ENCODE measurements around the gene CADPS2.
"Not testable (repeated sequence)": the region's sequence is repeated elsewhere in the genome, so short reads cannot be mapped to it uniquely, and the experiment has no call there.

CADPS2 gene

GRCh38 chr7:122643250-122643649 is 243.0 kb downstream of the CADPS2 start:
- no peaks in the 10 kb centered on the region for H3K36me3 ChIP-seq (ENCODE audit: control insufficient read depth, insufficient read depth, low read length)
- no peaks in the 10 kb centered on the region for H3K9me3 ChIP-seq (ENCODE audit: control insufficient read depth, insufficient read depth, low read length)
- H3K9ac ChIP-seq (ENCODE audit: low read depth, low read length), result no peak overlapping the region
- H3K4me3 ChIP-seq (ENCODE audit: low read depth, low read length), result no peak overlapping the region
- no peaks in the 10 kb centered on the region for H3K27me3 ChIP-seq (ENCODE audit: control insufficient read depth, insufficient read depth, low read length)
- no peaks in the 10 kb centered on the region for H3K4me1 ChIP-seq (ENCODE audit: control insufficient read depth, insufficient read depth, low read length)

GRCh38 chr7:122638459-122638858 is 247.8 kb downstream of the CADPS2 start:
- H3K36me3 ChIP-seq (ENCODE audit: control insufficient read depth, insufficient read depth, low read length), result no peaks in the 10 kb centered on the region
- no peaks in the 10 kb centered on the region for H3K27me3 ChIP-seq (ENCODE audit: control insufficient read depth, insufficient read depth, low read length)
- no peaks in the 10 kb centered on the region for H3K9me3 ChIP-seq (ENCODE audit: control insufficient read depth, insufficient read depth, low read length)
- no peak overlapping the region for H3K9ac ChIP-seq (ENCODE audit: low read depth, low read length)
- H3K4me3 ChIP-seq (ENCODE audit: low read depth, low read length), result no peak overlapping the region
- no peaks in the 10 kb centered on the region for H3K4me1 ChIP-seq (ENCODE audit: control insufficient read depth, insufficient read depth, low read length)

GRCh38 chr7:122637784-122638183 is 248.5 kb downstream of the CADPS2 start:
- Histone ChIP-seq H3K36me3 (ENCODE audit: control insufficient read depth, insufficient read depth, low read length) (no peaks in the 10 kb centered on the region), H3K9ac (ENCODE audit: low read depth, low read length) (no peak overlapping the region), H3K4me3 (ENCODE audit: low read depth, low read length) (no peak overlapping the region), H3K9me3 (ENCODE audit: control insufficient read depth, insufficient read depth, low read length) (no peaks in the 10 kb centered on the region), H3K4me1 (ENCODE audit: control insufficient read depth, insufficient read depth, low read length) (no peaks in the 10 kb centered on the region), H3K27me3 (ENCODE audit: control insufficient read depth, insufficient read depth, low read length) (no peaks in the 10 kb centered on the region)

- H3K27me3 ChIP-seq (ENCODE audit: control insufficient read depth, insufficient read depth, low read length); H3K4me3 ChIP-seq (ENCODE audit: low read depth, low read length); H3K36me3 ChIP-seq (ENCODE audit: control insufficient read depth, insufficient read depth, low read length); H3K4me1 ChIP-seq (ENCODE audit: control insufficient read depth, insufficient read depth, low read length); H3K9me3 ChIP-seq (ENCODE audit: control insufficient read depth, insufficient read depth, low read length); H3K9ac ChIP-seq (ENCODE audit: low read depth, low read length): not testable (repeated sequence)
Observed at GRCh38 chr7:122635481-122635880, 250.8 kb downstream of the CADPS2 start.

- H3K36me3 ChIP-seq (ENCODE audit: control insufficient read depth, insufficient read depth, low read length), result no peaks in the 10 kb centered on the region
- H3K4me3 ChIP-seq (ENCODE audit: low read depth, low read length), result no peak overlapping the region
- no peaks in the 10 kb centered on the region for H3K9me3 ChIP-seq (ENCODE audit: control insufficient read depth, insufficient read depth, low read length)
- no peaks in the 10 kb centered on the region for H3K4me1 ChIP-seq (ENCODE audit: control insufficient read depth, insufficient read depth, low read length)
- H3K9ac ChIP-seq (ENCODE audit: low read depth, low read length), result no peak overlapping the region
- H3K27me3 ChIP-seq (ENCODE audit: control insufficient read depth, insufficient read depth, low read length), result no peaks in the 10 kb centered on the region
Observed at GRCh38 chr7:122633472-122633871, 252.8 kb downstream of the CADPS2 start.

GRCh38 chr7:122632238-122632637 is 254.0 kb downstream of the CADPS2 start:
- no peaks in the 10 kb centered on the region for H3K9me3 ChIP-seq (ENCODE audit: control insufficient read depth, insufficient read depth, low read length)
- no peaks in the 10 kb centered on the region for H3K36me3 ChIP-seq (ENCODE audit: control insufficient read depth, insufficient read depth, low read length)
- no peaks in the 10 kb centered on the region for H3K27me3 ChIP-seq (ENCODE audit: control insufficient read depth, insufficient read depth, low read length)
- H3K4me1 ChIP-seq (ENCODE audit: control insufficient read depth, insufficient read depth, low read length), result no peaks in the 10 kb centered on the region
- H3K4me3 ChIP-seq (ENCODE audit: low read depth, low read length), result no peak overlapping the region
- no peak overlapping the region for H3K9ac ChIP-seq (ENCODE audit: low read depth, low read length)

GRCh38 chr7:122629412-122629953 is 256.8 kb downstream of the CADPS2 start:
- H3K4me3 ChIP-seq (ENCODE audit: low read depth, low read length), result no peak overlapping the region
- no peaks in the 10 kb centered on the region for H3K36me3 ChIP-seq (ENCODE audit: control insufficient read depth, insufficient read depth, low read length)
- no peaks in the 10 kb centered on the region for H3K27me3 ChIP-seq (ENCODE audit: control insufficient read depth, insufficient read depth, low read length)
- no peaks in the 10 kb centered on the region for H3K9me3 ChIP-seq (ENCODE audit: control insufficient read depth, insufficient read depth, low read length)
- no peaks in the 10 kb centered on the region for H3K4me1 ChIP-seq (ENCODE audit: control insufficient read depth, insufficient read depth, low read length)
- H3K9ac ChIP-seq (ENCODE audit: low read depth, low read length), result no peak overlapping the region

- Histone ChIP-seq H3K9me3 (ENCODE audit: control insufficient read depth, insufficient read depth, low read length) (no peaks in the 10 kb centered on the region), H3K27me3 (ENCODE audit: control insufficient read depth, insufficient read depth, low read length) (no peaks in the 10 kb centered on the region), H3K36me3 (ENCODE audit: control insufficient read depth, insufficient read depth, low read length) (no peaks in the 10 kb centered on the region), H3K4me1 (ENCODE audit: control insufficient read depth, insufficient read depth, low read length) (no peaks in the 10 kb centered on the region), H3K4me3 (ENCODE audit: low read depth, low read length) (no peak overlapping the region), H3K9ac (ENCODE audit: low read depth, low read length) (no peak overlapping the region)
Observed at GRCh38 chr7:122628651-122629411, 257.4 kb downstream of the CADPS2 start.

GRCh38 chr7:122626785-122627184 is 259.5 kb downstream of the CADPS2 start:
- Histone ChIP-seq H3K27me3 (ENCODE audit: control insufficient read depth, insufficient read depth, low read length) (no peaks in the 10 kb centered on the region), H3K9ac (ENCODE audit: low read depth, low read length) (no peak overlapping the region), H3K9me3 (ENCODE audit: control insufficient read depth, insufficient read depth, low read length) (no peaks in the 10 kb centered on the region), H3K36me3 (ENCODE audit: control insufficient read depth, insufficient read depth, low read length) (no peaks in the 10 kb centered on the region), H3K4me1 (ENCODE audit: control insufficient read depth, insufficient read depth, low read length) (no peaks in the 10 kb centered on the region), H3K4me3 (ENCODE audit: low read depth, low read length) (no peak overlapping the region)

- no peak overlapping the region for H3K9ac ChIP-seq (ENCODE audit: low read depth, low read length)
- H3K9me3 ChIP-seq (ENCODE audit: control insufficient read depth, insufficient read depth, low read length), result no peaks in the 10 kb centered on the region
- H3K4me1 ChIP-seq (ENCODE audit: control insufficient read depth, insufficient read depth, low read length), result no peaks in the 10 kb centered on the region
- H3K36me3 ChIP-seq (ENCODE audit: control insufficient read depth, insufficient read depth, low read length), result no peaks in the 10 kb centered on the region
- no peaks in the 10 kb centered on the region for H3K27me3 ChIP-seq (ENCODE audit: control insufficient read depth, insufficient read depth, low read length)
- H3K4me3 ChIP-seq (ENCODE audit: low read depth, low read length), result no peak overlapping the region
Observed at GRCh38 chr7:122622682-122623081, 263.6 kb downstream of the CADPS2 start.

GRCh38 chr7:122619664-122620063 is 266.6 kb downstream of the CADPS2 start:
- no peak overlapping the region for H3K9ac ChIP-seq (ENCODE audit: low read depth, low read length)
- H3K36me3 ChIP-seq (ENCODE audit: control insufficient read depth, insufficient read depth, low read length), result no peaks in the 10 kb centered on the region
- H3K4me1 ChIP-seq (ENCODE audit: control insufficient read depth, insufficient read depth, low read length), result no peaks in the 10 kb centered on the region
- no peak overlapping the region for H3K4me3 ChIP-seq (ENCODE audit: low read depth, low read length)
- H3K27me3 ChIP-seq (ENCODE audit: control insufficient read depth, insufficient read depth, low read length), result no peaks in the 10 kb centered on the region
- no peaks in the 10 kb centered on the region for H3K9me3 ChIP-seq (ENCODE audit: control insufficient read depth, insufficient read depth, low read length)

- no peaks in the 10 kb centered on the region for H3K9me3 ChIP-seq (ENCODE audit: control insufficient read depth, insufficient read depth, low read length)
Observed at GRCh38 chr7:122618585-122619189, 267.6 kb downstream of the CADPS2 start.

More at GRCh38 chr7:122618585-122619189, 267.6 kb downstream of the CADPS2 start:
- Histone ChIP-seq H3K4me1 (ENCODE audit: control insufficient read depth, insufficient read depth, low read length) (no peaks in the 10 kb centered on the region), H3K4me3 (ENCODE audit: low read depth, low read length) (no peak overlapping the region), H3K27me3 (ENCODE audit: control insufficient read depth, insufficient read depth, low read length) (no peaks in the 10 kb centered on the region), H3K9ac (ENCODE audit: low read depth, low read length) (no peak overlapping the region), H3K36me3 (ENCODE audit: control insufficient read depth, insufficient read depth, low read length) (no peaks in the 10 kb centered on the region)
